ENCODE results near the gene CACHD1. TPM values are rescaled to one million over a fixed set of nuclear protein-coding genes. Genes with fewer than 3 reads are reported as not detected.

Gene CACHD1
- total RNA-seq, 1 donor from 2014 or later, result 24.1 TPM

- Mint-ChIP-seq H3K4me1 (peaks cover 43% of the 10 kb centered on the region), H3K4me3 (peak overlapping the region; percentile 40), H3K27me3 (ENCODE audit: low read depth) (peaks cover 27% of the 10 kb centered on the region), H3K36me3 (no peaks in the 10 kb centered on the region), H3K9me3 (no peaks in the 10 kb centered on the region), H3K27ac (no peak overlapping the region)
- TF ChIP-seq CTCF (IDR thresholded peaks at IDR 0.05; ENCODE audit: unreplicated experiment), result no peak
- no peak for DNase-seq (ENCODE audit: low spot score in 2 of 2, unreplicated experiment in 2 of 2)
These were observed 3.4 kb downstream of the CACHD1 start for GRCh38 chr1:64473367-64473766.

GRCh38 chr1:64474133-64474532 is 4.2 kb downstream of the CACHD1 start:
- H3K4me1 Mint-ChIP-seq, result peaks cover 48% of the 10 kb centered on the region

GRCh38 chr1:64474665-64475439 is 4.9 kb downstream of the CACHD1 start:
- H3K27ac Mint-ChIP-seq, result no peak overlapping the region
- no peaks in the 10 kb centered on the region for H3K36me3 Mint-ChIP-seq
- peaks cover 48% of the 10 kb centered on the region for H3K4me1 Mint-ChIP-seq
- H3K27me3 Mint-ChIP-seq (ENCODE audit: low read depth), result peaks cover 19% of the 10 kb centered on the region
- H3K4me3 Mint-ChIP-seq, result no peak overlapping the region
- H3K9me3 Mint-ChIP-seq, result no peaks in the 10 kb centered on the region
- no peak for TF ChIP-seq CTCF (IDR thresholded peaks at IDR 0.05; ENCODE audit: unreplicated experiment)
- no peak for DNase-seq (ENCODE audit: low spot score in 2 of 2, unreplicated experiment in 2 of 2)

More at GRCh38 chr1:64474133-64474532, 4.2 kb downstream of the CACHD1 start:
- no peak for DNase-seq (ENCODE audit: low spot score in 2 of 2, unreplicated experiment in 2 of 2)
- H3K27ac Mint-ChIP-seq, result no peak overlapping the region
- peaks cover 23% of the 10 kb centered on the region for H3K27me3 Mint-ChIP-seq (ENCODE audit: low read depth)
- no peaks in the 10 kb centered on the region for H3K36me3 Mint-ChIP-seq
- no peak overlapping the region for H3K4me3 Mint-ChIP-seq
- TF ChIP-seq CTCF (IDR thresholded peaks at IDR 0.05; ENCODE audit: unreplicated experiment), result no peak
- no peaks in the 10 kb centered on the region for H3K9me3 Mint-ChIP-seq

GRCh38 chr1:64476251-64476952 is 6.5 kb downstream of the CACHD1 start:
- H3K4me1 Mint-ChIP-seq, result peaks cover 56% of the 10 kb centered on the region
- no peaks in the 10 kb centered on the region for H3K36me3 Mint-ChIP-seq
- no peak for TF ChIP-seq CTCF (IDR thresholded peaks at IDR 0.05; ENCODE audit: unreplicated experiment)
- no peaks in the 10 kb centered on the region for H3K9me3 Mint-ChIP-seq
- no peak for DNase-seq (ENCODE audit: low spot score in 2 of 2, unreplicated experiment in 2 of 2)
- no peak overlapping the region for H3K4me3 Mint-ChIP-seq
- peaks cover 22% of the 10 kb centered on the region for H3K27me3 Mint-ChIP-seq (ENCODE audit: low read depth)
- peak overlapping the region; percentile 0 for H3K27ac Mint-ChIP-seq

- no peak overlapping the region for H3K4me3 Mint-ChIP-seq
- H3K27me3 Mint-ChIP-seq (ENCODE audit: low read depth), result peaks cover 17% of the 10 kb centered on the region
- H3K4me1 Mint-ChIP-seq, result peaks cover 56% of the 10 kb centered on the region
- TF ChIP-seq CTCF (IDR thresholded peaks at IDR 0.05; ENCODE audit: unreplicated experiment), result no peak
- H3K9me3 Mint-ChIP-seq, result no peaks in the 10 kb centered on the region
- no peaks in the 10 kb centered on the region for H3K36me3 Mint-ChIP-seq
- no peak for DNase-seq (ENCODE audit: low spot score in 2 of 2, unreplicated experiment in 2 of 2)
- H3K27ac Mint-ChIP-seq, result no peak overlapping the region
These were observed 8.9 kb downstream of the CACHD1 start for GRCh38 chr1:64478594-64479470.
